Gastroesophageal sphincter (tissue), 3 donors: ENCODE data around the gene STAT1.

Experiments used
- POLR2A ChIP-seq, 2 donors: fragments of 450-650 bp; IDR thresholded peaks; one replicate each; pipeline ENCODE4 v1.6.1; 2017; ENCODE audit warnings: antibody characterized with exemption in 2 of 2, mild to moderate bottlenecking in 2 of 2, moderate library complexity in 1 of 2
- TF ChIP-seq, protein P1 (sequence below), 4 experiments: fragments of 200-600 bp in 2 of 4; fragments of 450-650 bp in 2 of 4; sonication (generic) in 1 of 4; IDR thresholded peaks; one replicate each; pipeline ENCODE4 v1.5.1; 2017 to 2019; ENCODE audit warnings: antibody characterized with exemption in 4 of 4, mild to moderate bottlenecking in 2 of 4, moderate library complexity in 2 of 4

GRCh38 chr2:191029280-191029950 lies 15.4 kb upstream of the STAT1 start:
- TF ChIP-seq POLR2A (IDR thresholded peaks at IDR 0.05), result no peak
- TF ChIP-seq, protein P1, sequence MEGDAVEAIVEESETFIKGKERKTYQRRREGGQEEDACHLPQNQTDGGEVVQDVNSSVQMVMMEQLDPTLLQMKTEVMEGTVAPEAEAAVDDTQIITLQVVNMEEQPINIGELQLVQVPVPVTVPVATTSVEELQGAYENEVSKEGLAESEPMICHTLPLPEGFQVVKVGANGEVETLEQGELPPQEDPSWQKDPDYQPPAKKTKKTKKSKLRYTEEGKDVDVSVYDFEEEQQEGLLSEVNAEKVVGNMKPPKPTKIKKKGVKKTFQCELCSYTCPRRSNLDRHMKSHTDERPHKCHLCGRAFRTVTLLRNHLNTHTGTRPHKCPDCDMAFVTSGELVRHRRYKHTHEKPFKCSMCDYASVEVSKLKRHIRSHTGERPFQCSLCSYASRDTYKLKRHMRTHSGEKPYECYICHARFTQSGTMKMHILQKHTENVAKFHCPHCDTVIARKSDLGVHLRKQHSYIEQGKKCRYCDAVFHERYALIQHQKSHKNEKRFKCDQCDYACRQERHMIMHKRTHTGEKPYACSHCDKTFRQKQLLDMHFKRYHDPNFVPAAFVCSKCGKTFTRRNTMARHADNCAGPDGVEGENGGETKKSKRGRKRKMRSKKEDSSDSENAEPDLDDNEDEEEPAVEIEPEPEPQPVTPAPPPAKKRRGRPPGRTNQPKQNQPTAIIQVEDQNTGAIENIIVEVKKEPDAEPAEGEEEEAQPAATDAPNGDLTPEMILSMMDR (IDR thresholded peaks at IDR 0.05), result no peak
